Muscle of leg (tissue), 11 donors: ENCODE data around the gene RPRD2. TPM values are rescaled to one million over a fixed set of nuclear protein-coding genes. Genes with fewer than 3 reads are reported as not detected.

Experiments
- DNase-seq: peaks from one replicate; pipeline ENCODE4 v3.0.0; 2013
- H3K27ac ChIP-seq: one replicate; pipeline ENCODE4 v1.5.1; 2013; ENCODE audit warnings: mild to moderate bottlenecking, low read length, control low read depth
- H3K27me3 ChIP-seq: one replicate; pipeline ENCODE4 v1.6.1; 2013; ENCODE audit warnings: low read length; ENCODE audit not compliant: control insufficient read depth, insufficient read depth
- H3K36me3 ChIP-seq: one replicate; pipeline ENCODE4 v1.6.1; 2013; ENCODE audit warnings: low read length; ENCODE audit not compliant: control insufficient read depth, insufficient read depth
- H3K4me1 ChIP-seq: one replicate; pipeline ENCODE4 v1.6.1; 2013; ENCODE audit warnings: low read length; ENCODE audit not compliant: control insufficient read depth, insufficient read depth
- H3K4me3 ChIP-seq: one replicate; pipeline ENCODE4 v1.5.1; 2013; ENCODE audit warnings: low read length, control low read depth
- H3K9me3 ChIP-seq: replicated peaks from 2 replicates; pipeline ENCODE4 v1.6.1; 2013; ENCODE audit warnings: low read depth, low read length; ENCODE audit not compliant: control insufficient read depth
- WGBS: methylation state at CpG from one replicate; pipeline ENCODE4 v1.1.5; 2013; ENCODE audit warnings: missing lambda C conversion rate; ENCODE audit not compliant: insufficient coverage; 5-methylcytosine and 5-hydroxymethylcytosine counted together
- polyA plus RNA-seq, 8 donors: library from polyadenylated mRNA; unstranded; fragments of 120-200 nt; gene quantifications; one replicate each; pipeline versions ENCODE4 v1.2.1 to v1.2.3, GENCODE V29; 2013; ENCODE audit warnings: inconsistent platforms in 1 of 8, low replicate concordance in 1 of 8; ENCODE audit not compliant: insufficient read length in 8 of 8, insufficient read depth in 1 of 8
- total RNA-seq: library from RNA; stranded (reverse); fragments of 120-200 nt; gene quantifications from one replicate; pipeline ENCODE4 v1.2.4, GENCODE V29; 2013

The RPRD2 gene
- total and polyA plus RNA-seq, 9 donors: 10.2 to 27.3 (median 24.0) TPM

- DNase-seq: no peak
- WGBS: no CpG with 5 or more reads among the region's 2 CpGs
- H3K27me3 ChIP-seq: no peaks in the 10 kb centered on the region
- no peak overlapping the region for H3K4me3 ChIP-seq
- H3K27ac ChIP-seq: no peak overlapping the region
- H3K36me3 ChIP-seq: no peaks in the 10 kb centered on the region
- no peaks in the 10 kb centered on the region for H3K9me3 ChIP-seq
- H3K4me1 ChIP-seq: peaks cover 4% of the 10 kb centered on the region
These were observed 116.0 kb downstream of the RPRD2 start for GRCh38 chr1:150479927-150480352.

GRCh38 chr1:150484431-150484830 lies 120.5 kb downstream of the RPRD2 start:
- DNase-seq: no peak
- WGBS: 100% methylated on average over 1 of the region's 5 CpGs
- H3K4me3 ChIP-seq: no peak overlapping the region
- H3K27ac ChIP-seq: no peak overlapping the region
- peaks cover 8% of the 10 kb centered on the region for H3K4me1 ChIP-seq
- H3K36me3 ChIP-seq: peaks cover 7% of the 10 kb centered on the region
- H3K27me3 ChIP-seq: no peaks in the 10 kb centered on the region
- H3K9me3 ChIP-seq: no peaks in the 10 kb centered on the region

GRCh38 chr1:150484861-150485260 lies 120.9 kb downstream of the RPRD2 start:
- Histone ChIP-seq H3K27ac (no peak overlapping the region), H3K36me3 (peaks cover 11% of the 10 kb centered on the region), H3K9me3 (no peaks in the 10 kb centered on the region), H3K4me1 (peaks cover 8% of the 10 kb centered on the region), H3K27me3 (no peaks in the 10 kb centered on the region), H3K4me3 (no peak overlapping the region)
- 25% methylated on average over 1 of the region's 2 CpGs for WGBS
- no peak for DNase-seq

- Histone ChIP-seq H3K9me3 (no peaks in the 10 kb centered on the region), H3K4me3 (peak within 1 kb of the TSS; percentile 96), H3K27me3 (no peaks in the 10 kb centered on the region), H3K4me1 (peaks cover 8% of the 10 kb centered on the region), H3K36me3 (peaks cover 28% of the 10 kb centered on the region), H3K27ac (peak within 1 kb of the TSS; percentile 90)
- peak; percentile 100 for DNase-seq
- WGBS: 0% methylated on average over 21 of the region's 30 CpGs
These were observed 123.2 kb downstream of the RPRD2 start, which contains the start of gene TARS2 for GRCh38 chr1:150486966-150487762. Gene TARS2, plus strand, starts transcription at chr1:150487419. Its CDS starts 32 bp downstream, at chr1:150487451.

- peak overlapping the region; percentile 96 for H3K4me3 ChIP-seq
- H3K9me3 ChIP-seq: no peaks in the 10 kb centered on the region
These were observed 123.8 kb downstream of the RPRD2 start for GRCh38 chr1:150487763-150488115.

GRCh38 chr1:150493175-150493574 lies 129.2 kb downstream of the RPRD2 start:
- Histone ChIP-seq H3K27ac (no peak overlapping the region), H3K4me1 (peaks cover under 1% of the 10 kb centered on the region), H3K27me3 (no peaks in the 10 kb centered on the region), H3K36me3 (peaks cover 64% of the 10 kb centered on the region), H3K9me3 (no peaks in the 10 kb centered on the region), H3K4me3 (no peak overlapping the region)
- DNase-seq: no peak
- 94% methylated on average over 6 of the region's 8 CpGs for WGBS

More at GRCh38 chr1:150487763-150488115, 123.8 kb downstream of the RPRD2 start:
- peaks cover 8% of the 10 kb centered on the region for H3K4me1 ChIP-seq
- H3K27me3 ChIP-seq: no peaks in the 10 kb centered on the region
- no peak for DNase-seq
- H3K27ac ChIP-seq: peak overlapping the region; percentile 90
- H3K36me3 ChIP-seq: peaks cover 33% of the 10 kb centered on the region
- WGBS: no CpG with 5 or more reads among the region's 7 CpGs

- DNase-seq: no peak
- 95% methylated on average over 10 of the region's 10 CpGs for WGBS
- H3K4me1 ChIP-seq: no peaks in the 10 kb centered on the region
- no peaks in the 10 kb centered on the region for H3K27me3 ChIP-seq
- no peak overlapping the region for H3K27ac ChIP-seq
- no peak overlapping the region for H3K4me3 ChIP-seq
- no peaks in the 10 kb centered on the region for H3K9me3 ChIP-seq
- peaks cover 65% of the 10 kb centered on the region for H3K36me3 ChIP-seq
These were observed 134.4 kb downstream of the RPRD2 start for GRCh38 chr1:150498342-150498741.

- H3K27ac ChIP-seq: no peak overlapping the region
- WGBS: 84% methylated on average over 4 of the region's 6 CpGs
- H3K36me3 ChIP-seq: peaks cover 62% of the 10 kb centered on the region
- DNase-seq: no peak
- no peaks in the 10 kb centered on the region for H3K27me3 ChIP-seq
- H3K4me1 ChIP-seq: peaks cover 9% of the 10 kb centered on the region
- no peak overlapping the region for H3K4me3 ChIP-seq
- no peaks in the 10 kb centered on the region for H3K9me3 ChIP-seq
These were observed 141.5 kb downstream of the RPRD2 start for GRCh38 chr1:150505431-150505830.

GRCh38 chr1:150507912-150508864 lies 144.2 kb downstream of the RPRD2 start, which contains the start of gene ECM1:
Gene ECM1, plus strand, starts transcription at chr1:150508109. Its CDS starts 101 bp downstream, at chr1:150508210.
- Histone ChIP-seq H3K36me3 (peaks cover 53% of the 10 kb centered on the region), H3K4me3 (no peak within 1 kb of the TSS), H3K4me1 (peaks cover 16% of the 10 kb centered on the region), H3K27me3 (no peaks in the 10 kb centered on the region), H3K9me3 (no peaks in the 10 kb centered on the region), H3K27ac (no peak within 1 kb of the TSS)
- DNase-seq: peak; percentile 37
- WGBS: 67% methylated on average over 1 of the region's 7 CpGs

GRCh38 chr1:150508982-150509381 lies 145.0 kb downstream of the RPRD2 start:
- Histone ChIP-seq H3K4me3 (no peak overlapping the region), H3K27ac (no peak overlapping the region), H3K36me3 (peaks cover 49% of the 10 kb centered on the region), H3K4me1 (peaks cover 18% of the 10 kb centered on the region), H3K27me3 (no peaks in the 10 kb centered on the region), H3K9me3 (no peaks in the 10 kb centered on the region)
- no peak for DNase-seq
- no CpG with 5 or more reads among the region's 4 CpGs for WGBS
